ENCODE measurements around the gene SNRPD3.

Gene SNRPD3

GRCh38 chr22:24576778-24577177 lies 21.0 kb downstream of the SNRPD3 start:
- no peak for DNase-seq

DNA sequence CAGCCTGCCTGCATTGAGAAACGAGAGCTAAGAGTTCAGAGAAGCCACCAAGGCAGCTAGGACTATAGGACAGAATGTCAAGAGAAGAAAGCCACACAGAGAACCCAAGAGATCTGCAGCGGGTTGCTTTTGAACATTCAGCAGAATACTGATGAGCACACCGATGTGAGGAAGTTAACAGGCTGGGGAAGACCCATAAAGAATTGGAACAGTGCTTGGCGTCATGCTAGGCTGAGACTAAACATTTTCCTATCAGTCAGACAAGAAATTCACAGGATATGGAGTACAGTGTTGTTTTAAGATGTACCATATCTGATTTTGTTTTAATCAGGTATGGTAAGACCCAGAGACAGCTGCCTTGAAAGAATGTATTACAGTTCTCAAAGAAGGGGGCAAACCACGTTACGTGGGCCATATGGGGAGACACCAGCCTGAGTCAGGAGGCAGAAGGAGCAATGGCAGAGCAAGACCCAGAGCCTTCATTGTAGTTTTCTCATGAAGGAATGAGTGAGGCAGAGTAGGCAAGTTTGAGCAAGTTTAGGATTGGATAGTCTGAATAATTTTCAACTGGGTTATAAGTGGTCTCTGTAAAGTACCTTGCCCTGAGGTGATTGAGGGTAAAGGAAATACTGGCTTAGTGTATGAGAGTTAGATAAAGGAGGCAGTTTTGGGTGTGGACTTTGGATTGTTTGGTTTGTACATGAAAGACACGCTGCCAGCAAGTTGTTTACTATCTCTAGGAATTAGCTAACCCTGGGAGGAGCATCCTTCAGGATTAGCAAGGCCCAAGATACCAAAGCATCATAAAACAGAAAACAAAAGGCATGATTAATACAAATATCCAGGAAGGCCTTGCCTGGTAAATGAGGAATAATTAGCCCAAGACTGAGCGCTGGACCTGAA lies 22.8 kb downstream of the SNRPD3 start:
- DNase-seq: no peak

DNA sequence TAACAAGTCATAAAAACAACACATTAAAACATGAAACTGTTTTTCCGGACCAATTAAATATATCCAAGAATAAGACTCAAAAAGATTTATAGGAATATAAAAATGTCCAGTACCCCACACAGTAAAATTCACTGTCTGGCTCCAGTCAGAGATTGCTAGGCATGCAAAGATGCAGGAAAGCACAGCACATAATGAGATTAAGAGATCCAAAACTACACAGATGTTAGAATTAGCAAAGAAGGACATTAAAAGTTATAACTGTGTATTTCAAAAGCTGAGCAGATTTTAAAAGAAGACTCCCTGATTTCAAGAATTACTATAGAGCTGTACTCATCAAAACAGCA lies 23.4 kb downstream of the SNRPD3 start:
- DNase-seq: no peak

GRCh38 chr22:24580276-24580675 lies 24.5 kb downstream of the SNRPD3 start:
- no peak for DNase-seq

GRCh38 chr22:24582056-24582814 lies 26.4 kb downstream of the SNRPD3 start:
- no peak for DNase-seq

DNA sequence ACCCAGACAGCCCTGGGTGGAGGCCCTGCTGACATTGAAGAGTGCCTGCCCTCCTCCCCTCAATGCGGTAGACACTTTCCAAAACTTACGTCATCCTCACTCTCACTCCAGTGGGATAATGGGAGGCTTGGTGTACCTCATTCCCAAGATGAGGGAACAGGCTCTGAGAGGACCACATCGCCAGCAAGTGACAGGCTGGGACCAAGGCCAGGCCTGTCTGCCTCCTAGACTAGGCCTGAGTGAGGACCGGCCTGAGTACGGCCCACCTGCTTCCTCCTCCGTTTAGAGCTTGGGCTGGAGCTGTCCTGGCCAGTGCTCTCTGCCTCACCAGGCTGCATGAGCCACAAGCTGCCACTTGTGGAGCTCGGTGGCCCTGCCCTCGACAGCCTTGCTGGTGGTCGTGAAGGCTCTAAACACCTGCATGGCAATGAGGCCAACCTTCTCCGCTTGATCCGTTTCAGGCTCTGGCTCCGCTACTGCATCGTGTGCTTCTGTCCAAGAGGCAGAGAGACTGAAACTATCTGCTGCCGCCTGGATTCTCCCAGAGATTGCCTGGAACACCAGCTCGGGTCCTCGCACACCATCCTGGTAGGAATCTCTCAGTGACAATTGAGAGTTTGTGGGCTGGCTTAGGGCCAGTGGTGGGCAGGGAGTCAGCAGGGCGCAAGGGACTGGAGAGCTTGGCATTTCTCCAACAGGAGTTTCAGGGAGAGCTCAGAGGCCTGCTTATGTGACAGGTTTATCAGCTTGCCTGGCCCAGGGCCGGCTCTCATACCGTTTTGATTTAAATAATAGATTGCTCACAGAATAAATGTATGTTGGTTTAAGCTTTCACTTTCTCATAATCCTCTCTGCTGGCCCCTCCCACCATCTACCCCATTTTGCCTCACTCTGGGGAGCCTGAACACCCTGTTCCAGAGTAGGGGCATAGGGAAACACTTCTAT lies 27.7 kb downstream of the SNRPD3 start:
- no peak for DNase-seq

- no peak for DNase-seq
These were observed 28.5 kb downstream of the SNRPD3 start for GRCh38 chr22:24584166-24584790.

DNA sequence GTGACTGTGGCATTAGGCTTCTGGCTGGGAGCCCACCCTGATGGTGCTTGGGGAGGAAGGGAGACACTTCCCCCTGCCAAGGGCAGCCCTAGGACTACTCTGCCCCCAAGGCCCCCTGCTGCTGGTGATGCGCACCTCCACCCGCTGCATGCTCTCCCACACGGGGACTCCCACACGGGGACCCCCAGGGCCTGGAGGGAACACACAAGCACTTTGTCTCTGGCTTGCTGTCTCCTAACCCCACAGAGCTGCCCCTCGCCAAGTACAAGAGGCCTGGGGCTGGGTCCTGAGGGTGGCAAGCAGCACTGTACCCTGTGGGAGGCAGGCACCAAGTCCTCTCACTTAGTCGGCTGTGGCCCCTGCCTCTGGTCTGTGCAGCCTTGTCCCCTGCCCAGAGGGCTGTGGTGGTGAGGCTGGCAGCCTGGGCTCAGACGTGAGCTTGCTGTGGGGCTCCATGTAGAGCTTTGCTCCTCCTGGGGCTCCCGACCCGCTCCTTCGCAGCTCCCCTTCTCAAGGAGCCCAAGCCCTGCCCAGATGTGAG lies 29.1 kb downstream of the SNRPD3 start:
- DNase-seq: no peak

DNA sequence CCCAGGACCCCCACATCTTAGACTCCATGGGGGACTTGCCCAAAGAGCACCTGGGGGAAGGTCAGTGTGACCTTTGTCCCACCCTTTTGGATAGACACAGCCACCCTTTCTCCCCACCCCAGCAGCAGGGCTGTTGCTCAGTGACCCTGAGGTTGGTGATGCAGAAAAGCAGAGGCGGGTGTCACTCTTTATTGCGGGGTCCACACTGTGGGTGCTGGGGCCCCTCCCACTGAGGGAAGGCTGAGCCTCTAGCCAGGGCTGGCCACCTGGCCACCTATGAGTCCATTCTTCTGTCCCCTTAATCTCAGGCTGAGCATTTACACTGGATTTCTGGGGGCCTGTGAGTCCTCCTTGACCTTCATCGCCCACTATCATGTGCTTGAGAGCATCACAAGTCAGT lies 29.7 kb downstream of the SNRPD3 start:
- no peak for DNase-seq

DNA sequence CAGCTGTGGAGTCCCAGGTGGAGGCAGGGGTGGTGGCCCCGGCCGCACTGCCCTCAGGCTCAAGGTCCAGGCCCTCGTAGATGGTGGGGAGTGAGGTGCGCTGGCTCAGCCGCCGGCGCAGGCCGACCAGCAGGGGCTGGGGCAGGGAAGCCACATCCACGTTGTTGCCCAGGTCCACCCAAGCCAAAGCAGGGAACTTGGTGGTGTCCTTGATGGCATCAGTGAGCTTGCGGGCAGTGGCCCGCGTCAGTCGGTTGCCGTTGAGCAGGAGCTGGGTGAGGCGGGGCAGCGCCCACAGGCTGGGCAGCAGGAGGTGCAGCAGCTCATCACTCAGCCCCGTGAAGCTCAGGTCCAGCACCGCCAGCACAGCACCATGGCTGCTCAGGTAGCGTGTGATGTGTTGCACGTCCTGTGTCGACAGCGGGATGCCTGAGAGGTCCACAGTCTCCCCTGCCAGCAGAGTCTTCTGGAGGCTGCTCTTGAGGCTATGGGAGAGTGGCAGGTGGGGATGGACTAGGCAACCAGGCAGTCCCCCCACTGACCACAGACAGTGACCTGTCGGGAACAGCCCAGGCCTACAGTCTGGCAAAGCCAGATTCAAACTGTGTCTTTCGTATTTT lies 30.2 kb downstream of the SNRPD3 start:
- DNase-seq: no peak

GRCh38 chr22:24587251-24587650 lies 31.5 kb downstream of the SNRPD3 start:
- no peak for DNase-seq

DNA sequence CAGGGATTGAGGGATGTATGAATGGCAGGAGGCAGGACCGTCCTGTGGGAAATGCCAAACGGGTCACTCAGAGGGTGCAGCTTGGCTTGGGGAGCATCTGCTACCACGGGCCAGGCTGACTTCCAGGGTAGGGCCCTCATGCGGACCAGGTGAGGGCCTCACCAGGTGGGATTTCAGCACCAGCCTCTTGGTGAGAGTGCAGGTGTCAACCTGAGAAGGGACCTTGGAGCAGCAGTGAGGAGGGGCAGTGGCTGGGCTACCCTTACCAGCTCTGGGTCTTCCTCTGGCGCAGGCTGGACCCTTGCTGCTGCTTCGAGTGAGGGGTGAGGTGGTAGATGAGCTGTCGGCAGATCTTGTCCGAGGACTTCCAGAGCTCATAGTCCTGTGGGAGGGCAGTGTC lies 32.1 kb downstream of the SNRPD3 start:
- DNase-seq: no peak

DNA sequence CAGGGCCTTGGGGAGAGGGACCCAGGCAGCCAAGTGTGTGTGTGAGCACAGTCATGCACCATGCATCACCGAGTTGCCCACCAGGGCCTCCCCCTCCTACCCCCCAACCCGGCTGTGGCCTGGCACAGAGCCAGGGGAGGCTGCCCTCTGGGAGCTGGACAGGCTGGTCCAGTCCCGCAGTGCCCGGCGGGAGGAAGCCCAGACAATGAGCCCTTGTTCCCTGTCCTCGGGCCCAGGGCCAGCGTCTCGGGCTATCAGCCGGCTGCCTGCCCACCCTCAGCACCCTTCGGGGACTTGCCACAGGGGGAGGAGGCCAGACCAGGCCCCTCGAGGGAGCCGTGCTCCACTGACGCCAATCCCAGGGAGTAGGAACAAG lies 32.6 kb downstream of the SNRPD3 start:
- no peak for DNase-seq

GRCh38 chr22:24588757-24589481 lies 33.1 kb downstream of the SNRPD3 start:
- DNase-seq: no peak

GRCh38 chr22:24589518-24590030 lies 33.8 kb downstream of the SNRPD3 start:
- DNase-seq: no peak

- DNase-seq: no peak
These were observed 34.9 kb downstream of the SNRPD3 start for GRCh38 chr22:24590596-24591173.

DNA sequence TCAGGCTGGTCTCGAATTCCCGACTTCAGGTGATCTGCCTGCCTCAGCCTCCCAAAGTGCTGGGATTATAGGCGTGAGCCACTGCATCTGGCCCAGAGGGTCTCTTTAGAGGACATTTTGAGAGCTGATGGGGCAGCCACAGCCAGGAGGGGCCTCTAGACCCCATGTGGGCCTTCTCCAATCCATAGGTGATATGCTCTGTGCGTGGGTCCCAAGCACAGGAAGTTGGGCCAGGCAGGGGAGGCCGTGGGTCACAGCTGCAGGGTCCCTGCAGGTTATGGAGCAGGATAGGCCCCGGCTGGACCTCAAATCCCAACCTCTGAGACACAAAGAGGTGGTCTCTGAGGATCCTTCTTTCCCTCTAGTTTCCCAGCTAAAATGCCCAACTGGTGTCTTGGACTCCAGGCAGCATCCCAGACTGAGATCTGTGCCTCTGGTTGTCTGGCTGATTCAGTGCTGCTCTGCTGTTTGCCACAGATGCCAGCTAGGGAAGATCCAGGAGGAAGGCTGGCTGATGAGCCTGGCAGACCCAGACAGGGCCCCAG lies 35.6 kb downstream of the SNRPD3 start:
- DNase-seq: no peak

DNA sequence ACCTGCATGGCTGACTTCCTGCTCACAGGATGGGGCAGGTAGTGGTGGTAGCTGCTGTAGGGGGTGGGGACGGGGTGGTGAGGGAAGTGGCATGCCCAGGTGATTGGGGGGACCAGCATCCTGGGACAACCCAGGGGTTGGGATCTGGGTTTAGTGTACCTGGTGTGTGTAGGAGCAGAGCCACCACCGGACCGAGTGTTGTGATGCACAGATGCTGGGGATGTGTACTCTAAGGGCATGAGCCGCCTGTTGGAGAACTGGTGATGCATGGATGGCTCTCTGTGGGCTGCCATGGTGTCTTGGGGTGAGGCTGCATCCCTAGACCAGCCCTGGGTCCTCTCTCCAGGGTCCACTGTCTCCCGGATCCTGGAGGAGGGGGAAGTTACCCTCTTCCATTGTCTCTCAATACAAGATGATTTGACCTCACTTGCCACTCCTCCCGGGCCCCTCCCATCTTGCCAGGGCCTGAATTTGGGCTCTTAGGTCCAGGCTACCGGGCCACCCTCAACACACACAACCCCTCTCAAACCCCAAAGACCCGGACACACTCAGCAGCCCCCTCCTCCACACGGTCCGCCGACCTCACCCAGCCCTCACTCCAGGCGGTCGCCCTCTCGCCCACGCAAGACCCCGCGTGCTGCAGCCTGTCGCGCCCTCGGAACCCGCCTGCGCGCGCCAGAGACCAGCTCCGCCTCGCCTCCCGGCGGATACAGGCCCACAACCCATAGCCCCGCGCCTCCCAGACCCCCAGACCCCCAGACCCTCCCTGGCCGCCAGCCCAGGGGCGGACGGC lies 36.5 kb downstream of the SNRPD3 start:
- no peak for DNase-seq

GRCh38 chr22:24592851-24593558 lies 37.2 kb downstream of the SNRPD3 start, which contains the start of gene LRRC75B:
TSS of gene LRRC75B (minus strand) at chr22:24593073. CDS start at chr22:24593039, 34 bp downstream.
- no peak for DNase-seq
